GM21723 (cell line): ENCODE measurements around the gene CIB2.

Source experiments
- ATAC-seq: cut with Tn5 transposase; IDR thresholded peaks from one replicate; pipeline ENCODE4 v1.9.1; 2021; ENCODE audit warnings: mild to moderate bottlenecking, moderate library complexity; ENCODE audit not compliant: unreplicated experiment

The CIB2 gene

GRCh38 chr15:78087951-78088772, 43.1 kb downstream of the CIB2 start:
- ATAC-seq: peak; percentile 72

GRCh38 chr15:78085928-78086327, 45.3 kb downstream of the CIB2 start:
- no peak for ATAC-seq

- ATAC-seq: no peak
These were observed 46.8 kb downstream of the CIB2 start for GRCh38 chr15:78084449-78084750.

- no peak for ATAC-seq
These were observed 47.4 kb downstream of the CIB2 start for GRCh38 chr15:78083687-78084448.

GRCh38 chr15:78083186-78083585, 48.1 kb downstream of the CIB2 start:
- no peak for ATAC-seq

GRCh38 chr15:78082743-78083110, 48.5 kb downstream of the CIB2 start:
- no peak for ATAC-seq

GRCh38 chr15:78082106-78082742, 49.0 kb downstream of the CIB2 start:
- ATAC-seq: no peak

GRCh38 chr15:78080088-78080460, 51.2 kb downstream of the CIB2 start:
- no peak for ATAC-seq

GRCh38 chr15:78079298-78080087, 51.8 kb downstream of the CIB2 start:
- no peak for ATAC-seq

- ATAC-seq: no peak
These were observed 53.4 kb downstream of the CIB2 start for GRCh38 chr15:78077871-78078210.

GRCh38 chr15:78077053-78077870, 54.0 kb downstream of the CIB2 start, which contains the start of gene TBC1D2B:
Gene TBC1D2B (minus strand): TSS chr15:78077711. CDS start chr15:78077652, 59 bp downstream.
- peak; percentile 70 for ATAC-seq

GRCh38 chr15:78076231-78077052, 54.8 kb downstream of the CIB2 start:
- ATAC-seq: peak; percentile 22

GRCh38 chr15:78075490-78076230, 55.6 kb downstream of the CIB2 start:
- ATAC-seq: no peak

- no peak for ATAC-seq
These were observed 58.0 kb downstream of the CIB2 start for GRCh38 chr15:78073046-78073787.

GRCh38 chr15:78072080-78072892, 59.0 kb downstream of the CIB2 start:
- no peak for ATAC-seq

- ATAC-seq: no peak
These were observed 59.9 kb downstream of the CIB2 start for GRCh38 chr15:78071383-78071782.

GRCh38 chr15:78070049-78070700, 61.1 kb downstream of the CIB2 start:
- no peak for ATAC-seq
